Measurements from ENCODE around the gene MAGEB4.

DNA sequence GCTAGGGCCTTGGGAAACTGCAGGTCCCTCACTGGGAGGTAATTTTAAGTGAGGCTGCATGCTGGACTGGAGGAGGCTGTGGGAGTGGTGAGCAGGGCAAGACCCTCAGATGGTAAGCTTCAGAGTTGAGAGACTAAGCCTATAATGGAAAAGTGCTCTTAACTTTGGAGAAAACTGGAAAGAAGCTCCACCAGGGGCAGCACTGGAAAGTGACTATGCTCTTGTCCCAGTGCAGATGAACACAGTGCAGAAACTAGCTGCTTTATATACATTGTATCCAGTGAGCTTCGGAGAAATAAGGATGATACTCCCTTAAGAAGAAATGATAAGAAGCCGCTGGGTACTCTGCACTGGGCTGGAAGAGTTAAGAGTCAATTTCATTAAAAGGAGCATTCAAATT lies 29.6 kb upstream of the MAGEB4 start:
- TF ChIP-seq, protein P1, sequence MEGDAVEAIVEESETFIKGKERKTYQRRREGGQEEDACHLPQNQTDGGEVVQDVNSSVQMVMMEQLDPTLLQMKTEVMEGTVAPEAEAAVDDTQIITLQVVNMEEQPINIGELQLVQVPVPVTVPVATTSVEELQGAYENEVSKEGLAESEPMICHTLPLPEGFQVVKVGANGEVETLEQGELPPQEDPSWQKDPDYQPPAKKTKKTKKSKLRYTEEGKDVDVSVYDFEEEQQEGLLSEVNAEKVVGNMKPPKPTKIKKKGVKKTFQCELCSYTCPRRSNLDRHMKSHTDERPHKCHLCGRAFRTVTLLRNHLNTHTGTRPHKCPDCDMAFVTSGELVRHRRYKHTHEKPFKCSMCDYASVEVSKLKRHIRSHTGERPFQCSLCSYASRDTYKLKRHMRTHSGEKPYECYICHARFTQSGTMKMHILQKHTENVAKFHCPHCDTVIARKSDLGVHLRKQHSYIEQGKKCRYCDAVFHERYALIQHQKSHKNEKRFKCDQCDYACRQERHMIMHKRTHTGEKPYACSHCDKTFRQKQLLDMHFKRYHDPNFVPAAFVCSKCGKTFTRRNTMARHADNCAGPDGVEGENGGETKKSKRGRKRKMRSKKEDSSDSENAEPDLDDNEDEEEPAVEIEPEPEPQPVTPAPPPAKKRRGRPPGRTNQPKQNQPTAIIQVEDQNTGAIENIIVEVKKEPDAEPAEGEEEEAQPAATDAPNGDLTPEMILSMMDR (IDR thresholded peaks at IDR 0.05; ENCODE audit: poor library complexity) = no peak
- TF ChIP-seq EZH2phosphoT487 (IDR thresholded peaks at IDR 0.05; ENCODE audit: low read depth, severe bottlenecking, unreplicated experiment) = no peak
- no peak for TF ChIP-seq EZH2 (IDR thresholded peaks at IDR 0.05; ENCODE audit: borderline replicate concordance)
